NCI-H510A (cell line): ENCODE results near the gene SLC24A4.

Experiments
- DNase-seq: peaks from one replicate; lab custom pipeline; 2025; lab: John Stamatoyannopoulos, UW

The SLC24A4 gene

DNA sequence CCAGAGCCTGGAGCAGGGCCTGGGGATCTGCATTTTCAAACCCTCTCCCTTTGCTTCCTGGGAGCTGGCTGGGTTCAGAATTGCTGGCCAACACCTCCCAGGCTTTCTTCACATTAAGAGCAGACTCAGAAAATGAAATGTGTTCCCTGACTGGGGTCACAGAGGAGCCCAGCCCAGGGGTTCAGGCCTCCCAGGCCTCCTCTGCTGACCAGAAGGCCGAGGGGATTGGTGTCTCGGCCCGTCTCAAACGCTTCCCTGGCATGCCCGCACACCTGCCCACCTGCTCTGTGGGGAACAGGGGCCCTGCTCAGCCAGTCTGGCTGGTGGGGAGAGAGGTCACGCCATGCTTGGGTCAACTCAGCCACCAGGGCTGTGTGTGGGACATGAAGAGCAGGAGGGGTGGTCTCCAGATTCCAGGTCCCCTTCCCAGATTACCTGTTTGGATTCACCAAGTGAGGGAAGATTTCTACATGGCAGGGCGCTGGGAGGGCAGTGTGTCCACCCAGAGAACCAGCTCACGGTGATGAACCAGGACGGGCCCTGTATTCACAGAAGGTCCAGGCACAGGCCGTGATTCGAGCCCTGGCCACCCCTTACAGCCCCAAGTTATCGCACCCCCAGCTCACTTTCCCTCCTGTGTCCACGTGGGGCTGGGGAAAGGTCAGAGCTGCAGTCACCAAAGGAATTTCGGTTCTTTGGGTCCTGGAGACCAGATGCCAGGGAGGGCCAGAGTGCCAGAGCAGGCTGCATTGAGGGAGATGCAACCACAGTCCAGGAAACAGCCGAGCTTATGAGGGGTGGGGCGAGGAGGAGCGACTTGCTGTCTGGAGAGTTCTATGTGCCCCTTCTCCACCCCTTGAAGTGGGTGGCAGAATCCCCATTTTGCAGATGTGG, 135.4 kb downstream of the SLC24A4 start:
- no peak for DNase-seq

DNA sequence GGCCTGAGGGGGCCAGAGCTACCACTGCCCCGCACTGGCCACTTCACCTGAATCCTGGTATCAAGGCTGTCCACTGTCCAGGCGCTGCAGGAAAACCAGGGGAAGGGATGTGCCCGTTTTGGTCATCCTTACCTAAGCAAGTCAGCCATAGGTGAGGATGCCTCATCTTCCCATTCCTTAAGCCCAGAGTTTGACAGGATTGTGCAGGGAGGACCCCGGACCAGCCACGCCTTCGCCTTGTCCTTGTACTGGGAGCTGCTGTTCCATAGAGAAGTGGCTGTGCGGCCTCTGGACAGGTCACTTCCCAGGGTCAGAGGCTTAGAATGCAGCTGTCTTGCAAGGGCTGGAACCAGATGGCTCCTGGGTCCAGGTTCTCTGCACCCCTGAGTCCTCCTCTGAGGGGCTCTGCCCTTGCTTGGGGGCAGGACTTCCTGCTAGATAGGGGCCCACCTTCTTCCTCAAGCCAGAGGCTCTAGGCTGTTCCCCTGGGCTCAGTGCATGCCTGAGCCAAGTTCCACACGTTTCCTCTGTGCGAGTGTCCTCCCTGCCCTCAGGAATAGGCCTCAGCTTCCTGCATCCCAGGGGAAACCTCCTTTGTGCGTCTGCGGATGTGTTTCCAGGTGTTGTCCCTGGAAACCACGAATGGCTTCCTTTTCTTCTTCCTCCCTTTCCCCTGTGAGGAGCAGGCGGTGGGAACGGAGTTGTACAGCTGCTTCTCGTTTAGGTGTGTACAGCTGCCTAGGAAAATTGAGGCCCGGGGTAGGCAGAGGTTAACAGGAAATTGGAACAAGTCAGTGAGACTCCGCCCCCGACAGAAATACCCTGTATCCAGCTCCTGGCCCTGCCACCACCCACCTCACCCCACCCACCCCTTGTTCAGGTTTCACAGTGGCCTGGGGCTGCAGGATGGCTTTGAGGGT, 136.3 kb downstream of the SLC24A4 start:
- no peak for DNase-seq

DNA sequence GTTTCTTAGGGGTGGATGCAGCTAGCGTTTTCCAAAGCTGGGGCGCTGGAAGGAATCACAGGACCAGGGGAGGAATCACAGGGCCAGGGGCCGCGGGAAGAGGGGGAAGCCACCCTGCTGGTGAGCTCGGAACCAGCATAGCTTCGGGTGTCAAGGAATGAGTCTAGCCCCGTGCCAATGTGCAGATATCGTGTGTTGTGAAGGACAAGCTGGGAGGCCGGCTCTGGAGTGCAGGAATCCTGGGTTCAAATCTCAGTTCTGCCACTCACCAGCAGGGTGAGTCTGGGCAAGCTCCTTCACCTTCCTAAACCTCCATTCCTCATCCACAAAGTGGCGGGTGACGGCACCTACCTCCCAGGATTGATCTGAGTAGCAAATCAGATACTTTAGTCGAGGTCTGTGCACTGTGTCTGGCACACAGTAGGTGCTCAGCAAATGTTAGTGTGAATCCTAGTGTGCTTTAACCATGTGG, 137.0 kb downstream of the SLC24A4 start:
- DNase-seq: no peak

DNA sequence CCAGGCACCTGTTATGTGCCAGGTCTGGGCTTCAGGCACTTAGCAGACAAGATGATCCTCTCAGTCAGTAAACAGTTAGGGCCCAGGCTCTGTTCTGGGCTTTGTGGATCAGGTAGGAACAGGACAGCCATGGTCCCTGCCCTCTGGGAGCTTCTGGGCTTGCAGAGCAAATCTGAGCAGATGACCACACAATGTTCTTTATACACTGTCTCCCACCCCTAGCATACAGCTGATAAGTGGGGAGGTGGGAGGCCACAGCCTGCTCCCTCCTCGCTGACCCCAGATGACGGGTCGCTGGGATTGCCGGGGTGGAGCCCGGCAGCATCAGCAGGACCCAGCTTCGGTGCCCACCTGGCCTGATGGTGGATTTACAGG, 137.6 kb downstream of the SLC24A4 start:
- DNase-seq: no peak

DNA sequence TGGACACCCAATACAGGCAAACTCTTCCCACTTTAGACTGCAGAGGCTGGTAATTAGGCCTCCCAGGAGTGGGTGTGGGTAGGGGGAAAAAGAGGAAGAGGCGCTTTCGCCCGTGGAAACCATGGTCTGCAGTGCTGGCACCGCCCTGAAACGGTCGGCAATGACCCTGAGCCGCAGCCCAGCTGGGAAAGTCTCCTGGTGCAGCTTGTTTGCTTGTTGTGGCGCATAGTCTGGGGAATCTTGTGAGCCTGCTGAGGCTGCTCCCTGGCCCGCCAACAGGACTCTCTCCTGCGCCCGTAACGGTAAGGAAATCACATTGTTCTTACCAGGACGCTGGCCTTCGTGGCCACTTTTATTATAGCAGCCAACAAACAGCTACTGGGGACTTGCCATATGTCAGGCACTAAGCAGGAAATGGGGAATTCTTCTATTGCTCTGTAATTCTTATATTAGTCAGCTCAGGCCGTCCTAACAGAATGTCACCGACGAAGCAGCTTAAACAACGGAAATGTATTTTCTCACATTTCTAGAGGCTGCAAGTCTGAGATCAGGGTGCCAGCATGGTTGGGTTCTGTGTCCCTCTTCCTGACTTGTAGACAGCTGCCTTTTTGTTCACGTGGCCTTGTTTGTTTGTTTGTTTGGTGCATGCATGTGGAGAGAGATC, 138.1 kb downstream of the SLC24A4 start:
- DNase-seq: no peak

DNA sequence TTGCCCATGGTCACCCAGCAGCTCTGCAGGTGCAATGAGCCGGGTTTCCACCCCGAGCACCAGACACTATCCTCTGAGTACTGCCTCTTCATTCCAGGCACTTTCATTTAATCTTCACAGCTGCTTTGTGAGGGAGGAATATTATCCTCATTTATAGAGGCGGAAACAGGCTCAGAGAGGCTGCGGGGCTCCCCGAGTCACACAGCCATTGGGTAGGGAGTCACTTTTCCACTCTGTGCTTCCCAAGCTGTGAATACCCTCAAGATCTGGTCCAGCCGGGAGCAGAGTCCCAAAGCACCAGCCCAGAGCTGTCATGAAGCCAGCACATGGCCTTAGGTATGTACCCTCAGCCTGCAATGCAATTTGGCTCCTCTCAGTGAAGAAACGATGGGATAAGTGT, 138.9 kb downstream of the SLC24A4 start:
- DNase-seq: no peak

DNA sequence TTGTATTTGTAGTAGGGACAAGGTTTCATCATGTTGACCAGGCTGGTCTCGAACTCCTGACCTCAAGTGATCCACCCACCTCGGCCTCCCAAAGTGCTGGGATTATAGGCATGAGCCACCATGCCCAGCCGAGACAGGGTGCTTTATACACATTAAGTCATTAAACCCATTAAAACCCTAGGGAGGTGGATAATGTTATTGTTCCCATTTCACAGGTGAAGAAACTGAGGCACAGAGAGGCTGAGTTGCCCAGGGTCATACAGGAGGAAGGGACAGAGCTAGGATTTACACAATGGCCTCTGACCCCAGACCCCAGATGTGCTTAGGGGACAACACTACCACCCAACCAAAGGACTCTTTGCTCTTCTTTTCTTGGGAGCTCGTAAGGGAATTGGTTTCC, 139.6 kb downstream of the SLC24A4 start:
- DNase-seq: no peak

DNA sequence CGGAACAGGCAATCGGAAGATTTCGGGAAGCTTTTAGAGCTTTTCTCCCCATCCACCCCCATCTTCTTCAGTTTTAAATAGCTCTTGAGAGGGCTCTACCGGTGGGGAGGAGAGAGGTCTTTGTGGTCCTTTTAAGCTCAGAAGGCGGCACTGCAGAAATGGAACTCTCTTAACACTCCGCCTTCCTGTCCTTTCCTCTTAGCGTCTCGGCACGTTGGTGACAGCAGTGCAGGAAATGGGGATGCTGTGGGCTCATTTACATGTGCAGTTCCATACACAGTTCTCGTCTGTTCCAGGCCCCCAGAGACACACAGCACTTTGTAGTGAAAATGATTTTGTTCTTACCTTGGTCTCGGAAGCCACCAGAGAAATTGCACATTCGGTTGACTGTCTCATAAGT, 140.2 kb downstream of the SLC24A4 start:
- DNase-seq: no peak

DNA sequence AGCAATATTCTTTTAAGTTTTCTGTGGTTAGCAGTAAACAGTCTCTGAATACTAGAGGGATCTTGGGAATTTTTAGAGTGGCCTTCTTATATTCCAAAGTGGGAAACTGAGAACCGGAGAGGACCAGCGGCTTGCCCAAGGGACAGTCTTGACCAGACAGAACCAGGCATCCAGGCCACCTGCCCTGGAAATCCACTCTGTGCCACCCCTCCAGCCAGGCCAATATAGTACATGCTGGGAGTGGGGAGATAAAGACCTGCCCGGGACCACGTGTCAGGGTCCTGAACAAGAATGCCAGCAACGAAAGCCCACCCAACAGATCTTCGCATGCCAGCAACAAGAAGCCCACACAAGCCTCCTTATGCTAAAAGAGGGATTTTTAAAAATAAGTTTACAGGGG, 141.2 kb downstream of the SLC24A4 start:
- DNase-seq: no peak

DNA sequence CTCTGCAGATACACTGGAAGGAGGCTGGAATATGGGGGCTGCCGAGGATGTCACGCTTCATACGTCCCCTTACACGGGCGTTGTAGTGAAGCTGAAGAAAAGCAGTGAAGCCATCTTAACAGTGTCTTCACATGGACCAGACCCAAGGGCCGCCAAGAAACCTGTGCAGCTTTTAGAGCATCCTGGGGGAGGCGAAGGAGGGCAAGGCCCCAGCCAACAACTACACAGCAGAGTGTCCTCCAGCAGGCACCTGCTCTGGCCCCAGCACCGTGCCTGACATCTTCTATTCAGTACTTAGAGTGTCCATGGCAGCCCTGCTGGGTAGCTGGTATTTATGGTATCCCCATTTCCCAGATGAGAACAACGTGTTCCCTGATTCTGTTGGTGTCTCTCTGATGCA, 141.8 kb downstream of the SLC24A4 start:
- DNase-seq: no peak

DNA sequence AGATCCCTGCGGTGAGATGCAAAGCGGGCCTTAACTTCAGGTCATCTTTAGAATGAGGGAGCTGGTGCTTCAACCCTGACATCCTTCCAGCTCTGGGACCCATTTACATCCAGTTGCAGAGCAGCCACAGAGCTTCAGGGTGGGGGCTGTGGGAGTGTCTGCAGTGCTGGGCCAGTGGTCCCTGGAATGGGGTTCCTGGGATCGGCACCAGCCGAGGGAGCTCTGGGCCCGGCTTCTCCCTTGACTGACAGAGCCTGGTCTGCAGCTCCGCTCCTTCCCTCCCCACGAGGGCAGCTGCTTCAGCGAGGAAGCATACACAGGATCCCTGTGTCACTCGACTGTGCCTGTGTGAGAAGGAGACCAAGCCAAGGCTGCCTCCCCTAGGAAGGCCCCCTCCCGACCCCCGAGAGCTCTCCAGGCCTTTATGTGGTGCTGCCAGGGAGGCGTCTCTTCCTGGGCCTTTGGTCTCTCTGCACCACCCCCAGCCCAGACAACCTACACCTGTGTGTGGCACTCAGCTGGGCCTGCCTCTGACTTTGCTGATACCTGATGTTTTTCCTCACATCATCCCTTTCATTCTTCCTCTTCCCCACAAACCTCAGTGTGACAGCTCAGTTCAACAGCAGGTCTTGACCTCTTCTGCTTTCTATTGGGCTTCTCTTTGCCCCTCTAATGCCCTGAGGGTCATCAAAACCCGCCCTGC, 142.5 kb downstream of the SLC24A4 start:
- DNase-seq: no peak

DNA sequence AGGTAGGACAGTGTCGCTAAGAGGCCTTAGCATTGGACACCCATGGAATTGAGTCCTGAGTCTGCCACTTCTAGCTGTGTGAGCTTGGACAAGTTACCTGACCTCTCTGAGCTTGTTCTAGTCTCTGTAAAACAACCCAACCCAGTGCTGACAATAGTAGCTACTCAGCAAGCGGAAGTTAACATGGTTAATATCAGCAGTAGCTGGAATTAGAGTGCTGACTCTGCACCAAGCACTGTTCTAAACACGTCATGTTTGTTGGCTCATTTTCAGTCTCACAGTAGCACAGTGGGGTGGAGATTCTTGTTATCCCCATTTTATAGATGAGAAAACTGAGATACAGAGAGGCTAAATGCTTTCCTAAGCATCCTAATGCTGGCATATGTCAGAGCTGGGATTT, 143.1 kb downstream of the SLC24A4 start:
- DNase-seq: no peak

DNA sequence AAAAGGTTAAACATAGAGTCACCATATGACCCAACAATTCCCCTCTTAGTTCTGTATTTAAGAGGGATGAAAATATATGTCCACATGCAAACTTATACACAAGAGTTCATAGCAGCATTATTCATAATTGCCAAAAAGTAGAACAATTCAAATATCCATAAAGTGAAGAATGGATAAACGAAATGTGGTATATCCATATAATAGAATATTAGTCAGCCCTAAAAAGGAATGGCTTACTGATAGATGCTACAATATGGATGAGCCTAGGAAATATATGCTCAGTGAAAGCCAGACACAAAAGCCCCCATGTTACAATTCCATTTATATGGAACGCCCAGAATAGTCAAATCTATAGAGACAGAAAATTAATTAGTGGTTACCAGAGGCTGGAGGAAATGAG, 146.6 kb downstream of the SLC24A4 start:
- no peak for DNase-seq

DNA sequence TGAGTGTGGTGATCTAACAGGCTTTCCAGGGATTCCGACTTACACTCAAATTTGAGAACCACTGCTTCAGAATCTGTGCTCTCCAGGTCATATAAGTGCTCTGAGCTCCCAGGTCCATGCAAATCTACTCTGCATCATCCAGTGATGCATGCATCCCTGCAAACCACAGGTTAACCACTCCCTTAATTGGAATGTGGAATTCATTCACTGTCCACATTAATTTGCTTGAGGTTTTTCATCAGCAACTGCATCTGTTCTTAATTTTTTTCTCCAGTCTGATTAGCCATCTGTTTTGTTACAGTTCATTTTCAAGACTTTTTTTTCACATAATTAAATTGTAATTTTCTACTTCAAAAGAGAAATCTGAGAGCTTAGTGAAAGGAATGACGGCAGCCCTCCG, 147.2 kb downstream of the SLC24A4 start:
- DNase-seq: no peak

DNA sequence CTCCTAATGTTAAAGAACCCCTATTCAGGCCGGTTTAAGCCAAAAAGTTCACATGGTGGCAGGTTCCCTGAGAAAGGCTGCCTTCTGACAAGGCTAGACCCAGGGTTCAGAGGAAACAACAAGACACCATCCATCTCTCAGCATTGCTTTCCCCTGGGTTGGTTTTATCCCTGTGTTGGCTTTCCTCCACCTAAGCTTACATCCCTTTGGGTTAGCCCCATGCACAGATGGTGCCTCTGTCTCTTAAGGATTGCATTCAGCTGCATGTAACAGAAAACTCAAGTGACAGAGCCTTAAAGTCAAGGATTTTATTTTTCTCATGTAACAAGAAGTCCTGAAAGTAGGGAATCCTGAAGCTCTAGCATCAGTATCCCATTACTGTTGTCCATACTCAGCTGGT, 147.8 kb downstream of the SLC24A4 start:
- no peak for DNase-seq

DNA sequence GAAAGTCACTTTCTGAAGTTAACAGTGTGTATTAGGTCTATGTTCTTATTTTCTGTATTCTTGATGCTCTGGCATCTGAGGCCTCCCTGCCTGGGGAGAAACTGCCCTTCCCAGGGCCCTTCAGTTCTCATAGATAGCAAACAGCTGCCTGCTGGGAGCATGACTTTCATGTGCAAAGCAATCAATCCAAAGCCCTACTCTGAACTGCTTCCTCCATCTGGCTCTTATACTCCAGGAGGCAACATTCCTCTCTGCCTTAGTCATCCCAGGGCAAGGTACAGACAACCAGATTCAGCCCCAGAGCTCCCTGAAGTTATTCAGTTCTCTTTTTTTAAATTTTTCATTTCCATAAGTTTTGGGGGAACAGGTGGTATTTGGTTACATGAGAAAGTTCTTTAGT, 149.0 kb downstream of the SLC24A4 start:
- no peak for DNase-seq

DNA sequence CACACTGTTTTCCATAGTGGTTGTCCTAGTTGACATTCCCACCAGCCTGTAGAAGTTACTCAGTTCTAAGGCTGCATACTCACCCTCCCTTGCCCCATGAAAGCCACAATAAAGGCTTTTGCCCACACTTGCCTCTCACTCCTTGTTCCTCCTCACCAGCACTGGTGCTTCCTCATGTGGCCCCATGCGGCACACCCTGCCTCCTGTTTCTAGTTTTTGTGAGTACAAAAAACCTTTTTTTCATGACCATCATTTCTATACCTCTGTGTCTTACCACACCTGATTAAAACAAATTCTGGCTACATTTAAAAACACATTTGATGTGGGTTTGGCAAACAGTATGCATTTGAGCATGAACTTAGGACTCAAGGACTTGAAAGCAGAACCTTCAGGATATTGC, 149.9 kb downstream of the SLC24A4 start:
- no peak for DNase-seq

DNA sequence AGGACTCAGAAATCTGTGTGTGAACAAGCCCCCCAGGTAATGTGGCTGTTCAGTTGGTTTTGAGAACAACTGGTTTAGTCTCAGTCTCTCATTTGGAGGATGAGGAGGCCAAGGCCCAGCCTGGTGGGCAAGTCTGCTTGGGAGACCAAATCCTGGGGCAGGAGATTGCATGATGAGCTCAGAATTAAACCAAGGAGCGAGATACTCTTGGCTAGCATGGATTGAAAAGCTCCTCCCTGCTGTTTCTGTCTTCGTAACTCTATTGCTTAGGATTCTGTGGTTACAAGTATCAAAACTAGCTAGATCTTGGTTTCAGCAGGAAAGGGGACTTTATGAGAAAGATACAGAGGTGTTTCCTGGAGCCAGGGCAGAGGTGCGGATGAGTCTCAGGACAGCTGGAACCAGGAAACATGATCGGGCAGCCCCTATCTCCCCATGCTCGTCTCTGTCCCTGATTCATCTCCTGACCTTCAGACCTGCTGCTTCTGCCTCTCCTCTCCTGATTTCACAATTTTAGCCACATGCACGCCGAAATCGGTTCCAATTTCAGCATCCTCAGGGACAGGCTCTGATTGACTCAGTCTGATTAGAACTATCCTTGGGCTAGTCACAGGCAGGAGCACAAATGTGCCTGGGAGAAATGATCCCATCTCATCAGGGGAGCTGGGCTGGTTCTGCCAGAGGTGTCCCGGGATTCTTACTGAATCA, 150.4 kb downstream of the SLC24A4 start:
- DNase-seq: no peak

DNA sequence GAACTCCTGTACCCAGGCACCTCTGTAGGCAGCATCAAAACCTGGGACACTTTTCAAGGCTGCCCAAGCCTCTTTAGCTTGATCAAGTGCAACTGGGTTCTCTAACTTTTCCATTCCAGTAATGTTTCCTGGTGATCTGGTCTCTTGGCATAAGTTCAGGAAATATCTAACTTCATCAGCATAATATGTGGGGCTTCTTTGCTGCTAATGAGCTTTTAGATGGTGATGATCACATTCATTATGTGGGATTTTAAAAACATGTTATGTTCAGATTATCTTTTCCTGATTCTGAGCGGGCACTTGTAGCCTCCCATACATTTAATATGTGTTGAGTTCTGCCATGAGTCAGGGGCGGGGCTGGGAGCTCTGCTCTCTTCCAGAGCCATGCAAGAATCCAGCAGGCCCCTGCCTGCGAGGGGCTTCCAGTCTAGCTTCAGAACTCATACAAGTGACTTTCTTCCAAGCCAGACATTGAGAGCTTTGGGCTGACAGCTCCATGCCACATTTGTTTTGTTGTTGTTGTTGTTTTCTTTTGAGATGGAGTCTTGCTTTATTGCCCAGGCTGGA, 151.1 kb downstream of the SLC24A4 start:
- no peak for DNase-seq

DNA sequence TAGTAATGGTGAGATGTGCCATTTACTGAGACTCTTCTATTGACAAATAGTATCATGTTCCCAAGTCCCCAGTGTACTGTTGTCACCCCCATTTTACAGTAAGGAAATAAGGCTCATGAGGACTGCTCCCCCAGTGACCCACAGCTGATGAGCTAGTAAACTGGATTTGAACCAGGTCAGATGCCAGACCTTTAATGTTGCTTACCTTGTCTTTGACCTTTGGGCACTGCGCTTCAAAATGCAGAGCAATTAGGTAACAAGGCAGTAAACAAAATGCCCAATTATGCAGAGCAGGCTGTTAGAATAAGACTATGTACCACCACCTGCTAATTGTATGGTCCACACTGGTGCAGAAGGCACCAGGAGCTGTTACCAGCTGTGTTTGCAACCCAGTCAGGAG, 152.1 kb downstream of the SLC24A4 start:
- no peak for DNase-seq
